ENCODE results near the gene TOE1.

- TF ChIP-seq EZH2phosphoT487 (IDR thresholded peaks at IDR 0.05; ENCODE audit: low read depth) (no peak), CTCF (IDR thresholded peaks at IDR 0.05; ENCODE audit: low read depth, low read length) (no peak)
Measured at GRCh38 chr1:45326627-45327623, 13.0 kb upstream of the TOE1 start, which contains the start of gene HPDL.

Data from OCI-LY3 (cell line).